T1000 (cell line): ENCODE measurements around the gene CDK16.

Experiments used
- DNase-seq: peaks from one replicate; lab custom pipeline; 2025; ENCODE audit warnings: mixed read lengths; lab: John Stamatoyannopoulos, UW

Gene CDK16

GRCh38 chrX:47228550-47229270 lies 10.2 kb downstream of the CDK16 start:
- no peak for DNase-seq

GRCh38 chrX:47229427-47229826 lies 10.9 kb downstream of the CDK16 start:
- DNase-seq = no peak

GRCh38 chrX:47230136-47230868 lies 11.8 kb downstream of the CDK16 start:
- DNase-seq = no peak

DNA sequence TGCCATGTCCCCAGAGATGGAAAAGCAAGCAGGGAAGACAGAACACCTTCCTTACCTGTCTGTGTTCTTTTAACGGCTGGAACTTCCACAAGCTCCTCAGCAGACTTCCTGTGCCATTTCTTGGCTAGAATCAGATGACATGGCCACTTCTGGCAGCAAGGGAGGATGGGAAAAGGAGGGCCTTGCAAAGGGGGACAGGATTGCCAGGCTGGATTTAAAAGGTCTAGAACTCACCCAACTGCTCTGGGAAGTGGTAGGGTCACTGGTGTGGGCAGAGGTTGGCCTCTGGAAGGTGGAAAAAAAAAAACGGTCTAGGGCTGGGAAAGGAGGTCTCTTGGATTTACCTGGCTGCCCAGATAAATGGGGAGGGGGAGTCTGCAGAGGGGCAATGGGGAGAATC lies 12.7 kb downstream of the CDK16 start:
- DNase-seq = no peak

GRCh38 chrX:47232197-47232802 lies 13.8 kb downstream of the CDK16 start:
- DNase-seq = no peak

GRCh38 chrX:47232803-47233332 lies 14.4 kb downstream of the CDK16 start, which contains the start of gene USP11:
USP11 (plus strand) TSS chrX:47233009; CDS start chrX:47233044, 35 bp downstream.
- DNase-seq = peak; percentile 31

GRCh38 chrX:47233333-47234113 lies 15.0 kb downstream of the CDK16 start:
- peak; percentile 84 for DNase-seq

GRCh38 chrX:47234583-47234982 lies 16.1 kb downstream of the CDK16 start:
- no peak for DNase-seq

DNA sequence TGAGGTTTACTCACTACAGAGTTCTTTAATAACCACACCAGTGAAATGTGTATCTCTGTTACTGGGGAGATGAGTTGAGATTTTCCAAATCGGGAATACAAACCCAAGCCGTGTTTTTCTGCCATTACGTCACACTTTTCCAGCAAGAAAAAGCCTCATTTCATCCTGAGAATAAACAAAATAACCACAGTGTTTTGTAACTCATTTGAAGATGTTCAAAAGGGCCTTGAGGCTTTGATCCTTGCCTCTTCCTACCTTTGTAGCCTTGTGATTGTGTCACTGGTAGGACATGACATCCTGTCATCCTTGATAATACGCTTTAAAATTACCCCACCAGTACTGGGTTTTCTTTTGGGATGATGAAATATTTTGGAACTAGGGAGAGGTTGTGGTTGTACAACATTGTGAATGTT lies 17.2 kb downstream of the CDK16 start:
- DNase-seq = no peak

GRCh38 chrX:47239199-47239598 lies 20.7 kb downstream of the CDK16 start:
- DNase-seq = no peak

DNA sequence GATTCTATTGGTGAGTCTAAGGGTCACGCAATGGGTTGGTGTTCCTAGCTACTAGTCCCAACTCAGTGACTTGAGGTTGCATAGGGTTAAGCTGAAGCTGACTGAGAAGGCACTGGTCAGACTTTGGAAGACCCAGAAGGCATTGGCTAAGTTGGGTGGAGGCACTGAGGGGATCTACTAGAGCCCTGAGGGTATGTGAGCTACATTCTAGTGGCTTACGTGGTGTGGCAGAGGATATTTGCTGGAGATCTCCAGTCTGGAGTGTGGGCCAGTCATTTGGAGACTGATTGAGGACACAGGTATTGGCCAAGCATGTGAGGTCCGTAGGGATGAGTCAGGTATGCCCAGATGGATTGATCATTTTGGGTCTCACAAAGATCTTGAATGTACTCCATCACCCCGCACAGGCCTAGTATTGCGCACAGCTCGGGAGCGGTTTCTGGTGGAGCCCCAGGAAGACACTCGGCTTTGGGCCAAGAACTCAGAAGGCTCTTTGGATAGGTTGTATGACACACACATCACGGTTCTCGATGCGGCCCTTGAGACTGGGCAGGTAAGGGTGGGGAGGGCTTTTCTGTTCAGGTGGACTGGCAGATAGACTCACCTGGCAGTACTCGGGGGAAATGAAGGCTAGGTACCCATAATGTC lies 21.5 kb downstream of the CDK16 start:
- no peak for DNase-seq

DNA sequence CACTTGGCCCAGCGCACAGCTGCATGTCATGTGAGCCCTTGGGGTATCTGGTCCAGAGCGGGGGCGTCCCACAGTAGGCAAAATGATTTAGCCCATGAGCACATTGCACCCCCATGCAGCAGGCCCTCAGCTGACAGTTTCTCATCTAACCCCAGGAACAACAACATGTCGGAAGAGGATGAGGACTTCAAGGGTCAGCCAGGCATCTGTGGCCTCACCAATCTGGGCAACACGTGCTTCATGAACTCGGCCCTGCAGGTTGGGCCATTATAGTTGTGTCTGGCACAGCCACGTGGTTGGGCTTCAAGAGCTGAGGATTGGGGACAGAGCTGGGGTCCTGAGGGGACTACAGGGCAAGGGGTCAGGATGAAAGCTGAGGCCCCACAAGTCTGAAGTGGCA lies 22.1 kb downstream of the CDK16 start:
- no peak for DNase-seq

DNA sequence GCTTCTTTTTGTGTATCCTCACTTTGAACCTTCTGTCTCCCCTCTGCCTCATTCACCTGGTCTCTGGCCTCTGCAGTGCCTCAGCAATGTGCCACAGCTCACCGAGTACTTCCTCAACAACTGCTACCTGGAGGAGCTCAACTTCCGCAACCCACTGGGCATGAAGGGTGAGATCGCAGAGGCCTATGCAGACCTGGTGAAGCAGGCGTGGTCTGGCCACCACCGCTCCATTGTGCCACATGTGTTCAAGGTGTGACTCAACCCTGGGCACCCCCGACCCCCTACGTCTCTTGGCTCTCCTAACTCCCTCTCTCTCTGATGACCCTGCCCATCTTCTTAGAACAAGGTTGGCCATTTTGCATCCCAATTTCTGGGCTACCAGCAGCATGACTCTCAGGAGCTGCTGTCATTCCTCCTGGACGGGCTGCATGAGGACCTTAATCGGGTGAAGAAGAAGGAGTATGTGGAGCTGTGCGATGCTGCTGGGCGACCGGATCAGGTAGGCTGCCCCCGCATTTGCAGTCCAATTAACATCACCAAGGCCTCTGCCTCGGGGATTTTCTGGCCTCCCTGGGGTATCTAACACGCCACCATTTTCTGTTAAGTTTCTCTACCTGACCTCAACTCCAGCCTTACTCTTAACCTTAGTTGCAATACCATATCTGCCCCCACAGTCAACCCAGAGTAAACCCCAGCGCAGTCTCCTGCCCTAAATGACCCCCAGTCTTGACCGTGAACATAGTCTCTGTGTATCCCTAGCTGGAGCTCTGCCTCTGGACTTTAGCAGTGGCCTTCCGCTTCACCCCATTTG lies 22.9 kb downstream of the CDK16 start:
- no peak for DNase-seq

- no peak for DNase-seq
Measured at GRCh38 chrX:47242321-47242720, 23.8 kb downstream of the CDK16 start.

- DNase-seq = no peak
Measured at GRCh38 chrX:47243351-47243750, 24.9 kb downstream of the CDK16 start.

GRCh38 chrX:47244676-47245075 lies 26.2 kb downstream of the CDK16 start:
- DNase-seq = no peak

DNA sequence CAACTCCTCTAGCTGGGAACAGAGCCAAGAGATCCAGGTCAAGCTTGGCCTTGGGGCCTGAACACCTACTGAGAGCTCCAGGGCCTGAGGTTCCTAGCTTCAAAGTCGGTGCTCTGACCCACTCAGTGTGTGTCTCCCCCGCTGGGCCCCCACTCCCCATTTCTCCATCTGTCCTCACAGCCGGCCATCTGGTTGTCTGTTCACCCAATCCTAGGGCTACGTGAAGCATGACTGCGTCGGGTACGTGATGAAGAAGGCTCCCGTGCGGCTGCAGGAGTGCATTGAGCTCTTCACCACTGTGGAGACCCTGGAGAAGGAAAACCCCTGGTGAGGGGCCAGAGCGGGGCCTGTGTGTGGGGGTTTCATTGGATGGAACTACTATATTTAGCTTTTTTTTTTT lies 26.7 kb downstream of the CDK16 start:
- DNase-seq = no peak

- DNase-seq = peak; percentile 8
Measured at GRCh38 chrX:47247206-47247998, 28.9 kb downstream of the CDK16 start.

DNA sequence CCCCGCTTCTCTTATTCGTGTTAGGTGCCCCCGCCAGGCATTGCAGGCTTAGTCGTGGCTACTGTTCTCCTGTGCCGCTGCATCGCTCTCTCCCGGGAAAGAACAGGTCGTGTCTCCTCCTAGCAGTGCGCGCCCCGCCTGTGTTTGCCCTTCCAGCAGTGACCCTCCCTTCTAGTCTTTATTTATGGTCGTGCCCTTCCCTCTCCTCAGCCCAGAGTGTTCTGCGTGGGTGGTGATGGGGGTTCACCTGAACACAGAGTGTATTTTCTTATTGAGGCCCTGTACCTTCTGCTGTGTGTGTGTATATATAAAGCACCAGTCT lies 29.5 kb downstream of the CDK16 start:
- DNase-seq = no peak

DNA sequence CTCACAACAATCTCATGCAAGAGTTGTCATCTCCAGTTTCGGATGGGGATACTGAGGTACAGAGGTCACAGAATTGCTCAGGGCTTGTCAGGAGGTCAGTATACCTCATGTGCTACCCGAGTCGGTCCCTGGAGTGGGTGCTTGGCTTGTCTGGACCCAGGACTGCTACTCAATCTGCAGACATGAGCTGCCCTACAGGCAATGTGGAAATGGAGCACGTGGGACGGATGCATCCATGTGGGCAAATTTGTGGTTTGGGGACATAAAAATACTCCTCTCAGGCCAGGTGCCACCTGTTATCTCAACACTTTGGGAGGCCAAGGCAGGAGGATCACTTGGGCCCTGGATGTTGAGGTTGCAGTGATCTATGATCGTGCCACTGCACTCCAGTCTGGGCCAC lies 30.1 kb downstream of the CDK16 start:
- no peak for DNase-seq
